H1 (cell line): ENCODE results near the gene EYA4.

Experiments
- CBX5 ChIP-seq: fragments of 300-800, 300-1000 bp; sonication (generic); IDR thresholded peaks from 2 replicates; pipeline ENCODE4 v1.7.1; 2016; ENCODE audit warnings: antibody characterized with exemption, low read length, low read depth
- EZH2 ChIP-seq: fragments of 200-600 bp; sonication (generic); IDR thresholded peaks from 2 replicates; pipeline ENCODE4 v1.7.1; 2012; ENCODE audit warnings: low read depth, mild to moderate bottlenecking, moderate library complexity, low read length, inconsistent platforms; ENCODE audit not compliant: severe bottlenecking
- KDM5A ChIP-seq: fragments of 200-600 bp; IDR thresholded peaks from 2 replicates; pipeline ENCODE4 v1.7.1; 2012; ENCODE audit warnings: mild to moderate bottlenecking, low read length, inconsistent platforms, mixed read lengths
- POLR2AphosphoS5 ChIP-seq: IDR thresholded peaks from 2 replicates; pipeline ENCODE4 v1.6.1; 2011; ENCODE audit warnings: low read depth, low read length
- RBBP5 ChIP-seq: IDR thresholded peaks from 2 replicates; pipeline ENCODE4 v1.7.1; 2012; ENCODE audit warnings: low read depth, mild to moderate bottlenecking, inconsistent platforms, low read length, moderate library complexity, borderline replicate concordance
- SUZ12 ChIP-seq: fragments of 200-600 bp; sonication (generic); IDR thresholded peaks from 2 replicates; pipeline ENCODE4 v1.6.1; 2012; ENCODE audit warnings: mild to moderate bottlenecking, inconsistent platforms, low read length, moderate library complexity, mixed read lengths
- TF ChIP-seq, protein P1 (sequence below), 3 experiments: IDR thresholded peaks; 1 replicate in 2 of 3; 2 replicates in 1 of 3; pipeline versions ENCODE4 v1.5.1 to v1.6.1; 2011; ENCODE audit warnings: low read length in 3 of 3, mild to moderate bottlenecking in 3 of 3, inconsistent platforms in 2 of 3, low read depth in 1 of 3, moderate library complexity in 1 of 3; ENCODE audit not compliant: insufficient read depth in 1 of 3; ENCODE audit errors: control extremely low read depth in 1 of 3

DNA sequence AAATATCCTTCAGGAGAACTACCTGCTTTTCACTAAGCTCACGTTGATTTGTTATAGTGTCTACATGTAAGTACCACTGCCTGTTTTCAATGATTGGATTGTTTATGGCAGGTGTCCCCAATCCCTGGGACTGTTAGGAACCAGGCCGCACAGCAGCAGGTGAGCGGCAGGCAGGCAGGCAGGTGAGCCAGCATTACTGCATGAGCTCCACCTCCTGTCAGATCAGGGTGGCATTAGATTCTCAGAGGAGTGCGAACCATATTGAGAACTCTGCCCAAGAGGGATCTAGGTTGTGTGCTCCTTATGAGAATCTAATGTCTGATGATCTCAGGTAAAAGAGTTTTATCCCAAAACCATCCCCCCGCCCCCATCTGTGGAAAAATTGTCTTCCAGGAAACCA, 303.3 kb downstream of the EYA4 start:
- TF ChIP-seq CBX5 (no peak), EZH2 (no peak), SUZ12 (no peak), KDM5A (no peak), POLR2AphosphoS5 (no peak), RBBP5 (no peak)
- TF ChIP-seq, protein P1, sequence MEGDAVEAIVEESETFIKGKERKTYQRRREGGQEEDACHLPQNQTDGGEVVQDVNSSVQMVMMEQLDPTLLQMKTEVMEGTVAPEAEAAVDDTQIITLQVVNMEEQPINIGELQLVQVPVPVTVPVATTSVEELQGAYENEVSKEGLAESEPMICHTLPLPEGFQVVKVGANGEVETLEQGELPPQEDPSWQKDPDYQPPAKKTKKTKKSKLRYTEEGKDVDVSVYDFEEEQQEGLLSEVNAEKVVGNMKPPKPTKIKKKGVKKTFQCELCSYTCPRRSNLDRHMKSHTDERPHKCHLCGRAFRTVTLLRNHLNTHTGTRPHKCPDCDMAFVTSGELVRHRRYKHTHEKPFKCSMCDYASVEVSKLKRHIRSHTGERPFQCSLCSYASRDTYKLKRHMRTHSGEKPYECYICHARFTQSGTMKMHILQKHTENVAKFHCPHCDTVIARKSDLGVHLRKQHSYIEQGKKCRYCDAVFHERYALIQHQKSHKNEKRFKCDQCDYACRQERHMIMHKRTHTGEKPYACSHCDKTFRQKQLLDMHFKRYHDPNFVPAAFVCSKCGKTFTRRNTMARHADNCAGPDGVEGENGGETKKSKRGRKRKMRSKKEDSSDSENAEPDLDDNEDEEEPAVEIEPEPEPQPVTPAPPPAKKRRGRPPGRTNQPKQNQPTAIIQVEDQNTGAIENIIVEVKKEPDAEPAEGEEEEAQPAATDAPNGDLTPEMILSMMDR (IDR thresholded peaks at IDR 0.05; ENCODE audit: control extremely low read depth in 1 of 3, insufficient read depth in 1 of 3, low read depth in 1 of 3, low read length in 3 of 3), result no peak
